GM13976 (cell line): ENCODE data around the gene KSR1.

Experiments used
- DNase-seq: peaks from one replicate; pipeline ENCODE4 v3.0.0; 2012; ENCODE audit warnings: low spot score
- in situ Hi-C: fragments of 300-500 bp; cut with MboI; formaldehyde crosslinking; loops from one replicate; pipeline ENCODE4 v1.12.0; 2022; ENCODE audit warnings: low sequenced_read_pairs, mixed read lengths, inconsistent platforms; ENCODE audit not compliant: unreplicated experiment
- TF ChIP-seq, protein P1 (sequence below): IDR thresholded peaks from 2 replicates; pipeline ENCODE4 v1.5.1; 2012; ENCODE audit warnings: borderline replicate concordance, mild to moderate bottlenecking; ENCODE audit not compliant: insufficient read depth; ENCODE audit errors: extremely low read depth, missing control alignments, control extremely low read depth

Gene KSR1

GRCh38 chr17:27458524-27458908 lies 2.3 kb downstream of the KSR1 start:
- in situ Hi-C loops, result loop anchor here (10.0 to 25.0 kb wide), 3 partner anchors 136 to 604 kb away; partner anchors contain the start of gene WSB1
- TF ChIP-seq, protein P1, sequence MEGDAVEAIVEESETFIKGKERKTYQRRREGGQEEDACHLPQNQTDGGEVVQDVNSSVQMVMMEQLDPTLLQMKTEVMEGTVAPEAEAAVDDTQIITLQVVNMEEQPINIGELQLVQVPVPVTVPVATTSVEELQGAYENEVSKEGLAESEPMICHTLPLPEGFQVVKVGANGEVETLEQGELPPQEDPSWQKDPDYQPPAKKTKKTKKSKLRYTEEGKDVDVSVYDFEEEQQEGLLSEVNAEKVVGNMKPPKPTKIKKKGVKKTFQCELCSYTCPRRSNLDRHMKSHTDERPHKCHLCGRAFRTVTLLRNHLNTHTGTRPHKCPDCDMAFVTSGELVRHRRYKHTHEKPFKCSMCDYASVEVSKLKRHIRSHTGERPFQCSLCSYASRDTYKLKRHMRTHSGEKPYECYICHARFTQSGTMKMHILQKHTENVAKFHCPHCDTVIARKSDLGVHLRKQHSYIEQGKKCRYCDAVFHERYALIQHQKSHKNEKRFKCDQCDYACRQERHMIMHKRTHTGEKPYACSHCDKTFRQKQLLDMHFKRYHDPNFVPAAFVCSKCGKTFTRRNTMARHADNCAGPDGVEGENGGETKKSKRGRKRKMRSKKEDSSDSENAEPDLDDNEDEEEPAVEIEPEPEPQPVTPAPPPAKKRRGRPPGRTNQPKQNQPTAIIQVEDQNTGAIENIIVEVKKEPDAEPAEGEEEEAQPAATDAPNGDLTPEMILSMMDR, result no peak
- no peak for DNase-seq

GRCh38 chr17:27459433-27459832 lies 3.2 kb downstream of the KSR1 start:
- TF ChIP-seq, protein P1, result no peak
- in situ Hi-C loops, result loop anchor here (10.0 to 25.0 kb wide), 3 partner anchors 135 to 603 kb away; partner anchors contain the start of gene WSB1
- no peak for DNase-seq

DNA sequence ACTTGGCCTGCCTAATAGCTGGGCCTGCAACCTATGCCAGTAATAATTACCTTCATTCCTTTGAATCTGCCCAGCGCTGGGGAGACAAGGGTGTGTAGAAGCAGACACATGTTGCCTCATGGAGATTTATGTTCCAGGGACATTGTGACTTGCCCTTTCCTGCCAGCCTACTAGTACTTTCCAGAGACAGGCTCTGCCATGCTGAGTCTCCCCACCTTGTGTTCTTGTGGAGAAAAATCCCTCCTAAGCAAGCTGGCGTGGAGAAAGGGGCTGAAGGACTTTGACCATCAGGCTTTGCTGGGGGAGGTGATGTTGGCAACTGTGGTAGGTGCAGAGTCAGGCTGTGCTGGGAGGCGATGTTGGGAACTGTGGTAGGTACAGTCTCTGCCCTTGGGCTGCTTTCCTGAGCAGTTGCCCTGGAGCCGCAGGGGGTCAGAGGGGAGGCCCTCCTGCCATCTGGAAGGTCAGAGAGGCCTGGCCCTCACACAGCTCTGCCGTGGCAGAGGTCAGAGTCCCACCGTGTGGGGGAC lies 4.0 kb downstream of the KSR1 start:
- in situ Hi-C loops, result loop anchor here (10.0 to 25.0 kb wide), 4 partner anchors 55 to 602 kb away; partner anchors contain the start of gene WSB1
- no peak for DNase-seq
- TF ChIP-seq, protein P1, result no peak

GRCh38 chr17:27461192-27461859 lies 5.1 kb downstream of the KSR1 start:
- in situ Hi-C loops, result loop anchor here (10.0 to 25.0 kb wide), 4 partner anchors 53 to 601 kb away; partner anchors contain the start of gene WSB1
- DNase-seq, result no peak
- TF ChIP-seq, protein P1, result no peak

DNA sequence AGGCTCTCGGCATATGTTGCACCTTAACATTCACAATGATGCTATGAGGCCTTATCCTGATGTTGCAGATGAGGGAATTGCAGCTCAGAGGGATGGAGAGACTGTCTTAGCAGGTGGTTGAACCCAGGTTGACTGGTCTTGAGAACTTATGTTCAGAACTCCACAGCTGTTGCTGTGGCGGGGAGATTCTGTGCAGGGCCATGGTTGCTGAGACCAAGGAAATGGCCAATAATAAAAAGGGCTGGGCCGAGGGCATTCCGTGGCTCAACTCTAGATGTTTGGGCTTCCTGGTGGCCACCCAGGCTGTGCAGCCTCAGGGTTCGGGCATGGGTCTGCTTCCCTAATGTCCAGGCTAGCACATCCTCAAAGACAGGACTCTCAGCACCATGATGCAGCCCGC lies 5.9 kb downstream of the KSR1 start:
- DNase-seq, result no peak
- TF ChIP-seq, protein P1, result no peak
- in situ Hi-C loops, result loop anchor here (10.0 to 25.0 kb wide), 4 partner anchors 53 to 600 kb away; partner anchors contain the start of gene WSB1

- TF ChIP-seq, protein P1, result no peak
- DNase-seq, result no peak
- in situ Hi-C loops, result loop anchor here (10.0 to 25.0 kb wide), 4 partner anchors 52 to 600 kb away; partner anchors contain the start of gene WSB1
Measured at GRCh38 chr17:27462714-27463113, 6.5 kb downstream of the KSR1 start.
